ENCODE results near the gene IQCH. TPM values are rescaled to one million over a fixed set of nuclear protein-coding genes. Genes with fewer than 3 reads are reported as not detected.

The IQCH gene
- total RNA-seq, 4 donors from 2014 or later: 0.27 to 4.6 (median 1.1) TPM; not detected in 1

DNA sequence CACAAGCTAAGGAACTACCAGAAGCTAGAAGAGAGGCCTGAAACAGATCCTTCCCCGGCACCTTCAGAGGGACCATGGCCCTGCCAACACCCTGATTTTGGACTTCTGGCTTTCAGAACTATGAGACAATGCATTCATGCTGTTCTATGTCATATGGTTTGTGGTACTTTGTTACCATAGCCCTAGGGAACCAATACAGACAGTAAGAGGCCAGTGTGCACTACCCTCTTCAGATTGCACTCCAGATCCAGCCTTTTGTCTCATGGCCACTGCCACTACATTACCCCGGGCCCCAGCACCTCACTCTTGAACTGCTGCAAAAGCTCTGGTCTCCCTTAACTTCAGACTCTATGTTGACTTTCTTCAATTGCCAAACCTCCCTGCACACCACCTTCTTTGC, 24.1 kb upstream of the IQCH start:
- H3K9me3 ChIP-seq: no peaks in the 10 kb centered on the region
- WGBS, 2 donors (ENCODE audit: low coverage in 1 of 2): 93 to 100% methylated on average over 1 to 2 of the region's 2 CpGs
- no peak for ATAC-seq
- no peaks in the 10 kb centered on the region for H3K27me3 ChIP-seq
- no peak overlapping the region for H3K27ac ChIP-seq
- no peaks in the 10 kb centered on the region for H3K4me1 ChIP-seq
- H3K36me3 ChIP-seq: peaks cover 2 to 51% of the 10 kb centered on the region in 2 donors
- H3K4me3 ChIP-seq: no peak overlapping the region
- TF ChIP-seq POLR2AphosphoS5 (IDR thresholded peaks at IDR 0.05): no peak

DNA sequence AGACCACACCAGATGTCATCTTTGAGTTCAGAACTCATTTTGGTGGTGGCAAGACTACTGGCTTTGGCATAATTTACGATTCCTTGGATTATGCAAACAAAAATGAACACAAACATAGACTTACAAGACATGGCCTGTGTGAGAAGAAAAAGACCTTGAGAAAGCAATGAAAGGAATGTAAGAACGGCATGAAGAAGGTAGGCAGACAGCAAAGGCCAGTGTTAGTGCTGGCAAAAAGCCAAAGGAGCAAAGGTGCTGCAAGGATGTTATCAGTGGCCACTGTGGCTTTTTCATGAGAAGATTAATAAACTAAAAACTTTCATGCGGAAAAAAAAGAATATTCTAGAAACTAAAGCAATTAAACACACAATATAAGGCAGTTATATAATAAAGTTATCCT, 22.0 kb upstream of the IQCH start:
- Histone ChIP-seq H3K9me3 (no peaks in the 10 kb centered on the region), H3K4me3 (no peak overlapping the region), H3K27me3 (no peaks in the 10 kb centered on the region), H3K27ac (no peak overlapping the region), H3K4me1 (no peaks in the 10 kb centered on the region), H3K36me3 (peaks cover 2 to 60% of the 10 kb centered on the region in 2 donors)
- TF ChIP-seq POLR2AphosphoS5 (IDR thresholded peaks at IDR 0.05) (no peak), EP300 (IDR thresholded peaks at IDR 0.05) (no peak), POLR2A (IDR thresholded peaks at IDR 0.05) (no peak)
- TF ChIP-seq, protein P1, sequence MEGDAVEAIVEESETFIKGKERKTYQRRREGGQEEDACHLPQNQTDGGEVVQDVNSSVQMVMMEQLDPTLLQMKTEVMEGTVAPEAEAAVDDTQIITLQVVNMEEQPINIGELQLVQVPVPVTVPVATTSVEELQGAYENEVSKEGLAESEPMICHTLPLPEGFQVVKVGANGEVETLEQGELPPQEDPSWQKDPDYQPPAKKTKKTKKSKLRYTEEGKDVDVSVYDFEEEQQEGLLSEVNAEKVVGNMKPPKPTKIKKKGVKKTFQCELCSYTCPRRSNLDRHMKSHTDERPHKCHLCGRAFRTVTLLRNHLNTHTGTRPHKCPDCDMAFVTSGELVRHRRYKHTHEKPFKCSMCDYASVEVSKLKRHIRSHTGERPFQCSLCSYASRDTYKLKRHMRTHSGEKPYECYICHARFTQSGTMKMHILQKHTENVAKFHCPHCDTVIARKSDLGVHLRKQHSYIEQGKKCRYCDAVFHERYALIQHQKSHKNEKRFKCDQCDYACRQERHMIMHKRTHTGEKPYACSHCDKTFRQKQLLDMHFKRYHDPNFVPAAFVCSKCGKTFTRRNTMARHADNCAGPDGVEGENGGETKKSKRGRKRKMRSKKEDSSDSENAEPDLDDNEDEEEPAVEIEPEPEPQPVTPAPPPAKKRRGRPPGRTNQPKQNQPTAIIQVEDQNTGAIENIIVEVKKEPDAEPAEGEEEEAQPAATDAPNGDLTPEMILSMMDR (IDR thresholded peaks at IDR 0.05): no peak
- 83 to 86% methylated on average over 2 to 3 of the region's 3 CpGs for WGBS, 2 donors (ENCODE audit: low coverage in 1 of 2)
- ATAC-seq: no peak

DNA sequence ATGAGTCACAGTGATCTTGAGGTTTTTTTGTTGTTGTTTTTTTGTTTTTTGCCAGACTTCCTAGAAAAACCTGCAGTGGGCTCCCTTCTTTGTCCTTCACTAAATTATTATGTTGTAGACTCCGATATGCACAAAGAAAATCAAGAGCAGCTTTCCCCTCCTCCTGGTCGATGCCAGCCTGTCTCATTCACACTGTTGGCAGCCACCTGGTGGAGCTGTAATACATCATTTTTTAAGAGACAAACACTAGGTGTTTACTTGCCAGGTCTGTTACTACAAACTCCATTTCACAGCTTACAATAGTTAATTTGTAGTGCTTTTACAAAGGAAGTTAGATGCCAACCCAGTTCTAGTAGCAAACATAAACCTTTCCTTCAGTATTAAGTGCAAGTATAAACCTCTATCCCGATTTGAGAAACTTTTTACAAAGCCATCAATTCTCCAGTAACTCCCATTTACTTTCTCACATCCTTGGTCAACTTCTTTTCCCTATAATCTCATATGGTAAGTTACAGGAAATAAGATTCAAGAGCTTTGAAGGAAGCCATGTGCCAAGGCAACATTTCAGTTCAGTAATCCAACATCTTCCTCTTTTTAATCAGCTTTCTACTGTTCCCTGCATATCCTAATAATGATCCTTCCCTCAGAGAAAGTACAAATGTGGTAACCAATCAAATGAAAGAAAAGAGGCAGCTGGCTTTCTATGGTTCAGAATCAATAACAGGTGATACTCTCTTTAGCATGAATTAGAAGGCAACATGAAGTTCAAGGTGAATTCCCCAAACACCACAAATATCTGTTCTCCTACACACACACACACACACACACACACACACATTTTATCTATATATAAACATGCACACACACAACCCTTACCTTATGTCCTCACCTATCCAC, 14.1 kb upstream of the IQCH start:
- 36 to 54% methylated on average over 3 of the region's 3 CpGs for WGBS, 2 donors (ENCODE audit: low coverage in 1 of 2)
- H3K36me3 ChIP-seq: peaks cover 0 to 9% of the 10 kb centered on the region in 2 donors
- no peaks in the 10 kb centered on the region for H3K9me3 ChIP-seq
- no peak overlapping the region for H3K4me3 ChIP-seq
- no peak for TF ChIP-seq EP300 (IDR thresholded peaks at IDR 0.05)
- TF ChIP-seq, protein P1 (IDR thresholded peaks at IDR 0.05): no peak
- TF ChIP-seq POLR2A (IDR thresholded peaks at IDR 0.05): no peak
- no peak for TF ChIP-seq POLR2AphosphoS5 (IDR thresholded peaks at IDR 0.05)
- no peak overlapping the region for H3K27ac ChIP-seq
- peaks cover 0 to 28% (median 8%) of the 10 kb centered on the region in 3 donors for H3K4me1 ChIP-seq
- no peak for ATAC-seq
- H3K27me3 ChIP-seq: no peaks in the 10 kb centered on the region

DNA sequence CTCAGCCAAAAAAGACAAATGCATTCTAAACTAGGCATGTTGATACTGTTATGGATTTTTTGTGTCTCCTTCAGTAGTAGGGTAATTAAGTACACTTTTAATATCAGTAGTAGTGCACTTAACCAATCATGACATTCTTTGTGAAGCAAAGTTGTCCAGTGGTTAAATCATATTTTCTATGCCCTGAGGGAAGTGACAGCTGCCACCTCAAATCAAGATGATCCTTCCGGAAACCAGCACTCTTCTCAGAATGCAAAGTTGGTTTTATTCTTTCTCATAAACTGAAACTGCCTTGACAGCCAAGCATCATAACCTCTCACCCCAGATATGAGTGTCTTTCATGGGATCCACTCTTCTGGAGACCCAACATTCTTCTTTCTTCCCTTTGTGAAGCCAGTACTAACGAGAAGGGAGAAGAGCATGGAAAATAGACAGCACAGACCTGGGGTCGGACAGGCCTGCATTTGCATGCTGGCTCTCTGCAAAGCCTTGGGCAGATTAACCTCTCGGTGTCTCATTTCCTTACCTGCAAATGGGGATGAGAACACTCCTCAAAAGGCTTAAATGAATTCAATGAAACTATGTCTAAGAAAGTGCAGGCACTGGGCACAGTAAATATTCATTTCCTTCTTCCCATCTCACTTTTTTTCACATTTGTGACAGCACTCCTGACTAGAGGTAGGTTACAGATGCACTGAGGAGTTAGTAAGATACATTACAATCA, 13.3 kb upstream of the IQCH start:
- peaks cover 0 to 28% (median 8%) of the 10 kb centered on the region in 3 donors for H3K4me1 ChIP-seq
- no peaks in the 10 kb centered on the region for H3K27me3 ChIP-seq
- no peak overlapping the region for H3K4me3 ChIP-seq
- H3K27ac ChIP-seq: no peak overlapping the region
- peaks cover 0 to 10% of the 10 kb centered on the region in 2 donors for H3K36me3 ChIP-seq
- no peak for ATAC-seq
- WGBS, 2 donors (ENCODE audit: low coverage in 1 of 2): 91% methylated on average over 3 to 4 of the region's 4 CpGs
- no peaks in the 10 kb centered on the region for H3K9me3 ChIP-seq
- TF ChIP-seq, protein P1 (IDR thresholded peaks at IDR 0.05): no peak
- TF ChIP-seq POLR2AphosphoS5 (IDR thresholded peaks at IDR 0.05): no peak
- TF ChIP-seq POLR2A (IDR thresholded peaks at IDR 0.05): no peak
- no peak for TF ChIP-seq EP300 (IDR thresholded peaks at IDR 0.05)

DNA sequence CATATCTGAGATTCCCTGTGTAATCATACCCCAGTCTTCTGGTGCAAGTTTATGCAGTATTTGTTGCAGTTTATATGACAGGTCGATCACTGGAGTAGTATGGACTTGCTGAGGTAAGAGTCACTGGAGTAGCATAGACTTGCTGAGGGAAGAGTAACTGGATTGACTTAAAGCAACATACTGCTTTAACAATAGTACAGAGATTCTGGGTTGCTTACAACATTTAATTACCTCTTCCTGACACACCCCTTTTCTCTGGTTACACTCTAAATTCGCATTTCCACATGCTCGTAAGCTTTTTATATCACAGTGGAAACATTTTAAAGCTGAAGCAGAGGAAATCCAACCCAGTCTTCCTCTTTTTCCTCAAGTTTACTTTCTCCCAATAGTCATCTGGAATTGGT, 11.9 kb upstream of the IQCH start:
- H3K27ac ChIP-seq: no peak overlapping the region
- peaks cover 0 to 28% (median 8%) of the 10 kb centered on the region in 3 donors for H3K4me1 ChIP-seq
- H3K36me3 ChIP-seq: peaks cover 0 to 15% of the 10 kb centered on the region in 2 donors
- H3K4me3 ChIP-seq: no peak overlapping the region
- no peaks in the 10 kb centered on the region for H3K9me3 ChIP-seq
- ATAC-seq: no peak
- WGBS, 2 donors (ENCODE audit: low coverage in 1 of 2): 64 to 79% methylated on average over 2 to 3 of the region's 3 CpGs
- no peaks in the 10 kb centered on the region for H3K27me3 ChIP-seq
- no peak for TF ChIP-seq POLR2AphosphoS5 (IDR thresholded peaks at IDR 0.05)
- no peak for TF ChIP-seq POLR2A (IDR thresholded peaks at IDR 0.05)
- TF ChIP-seq EP300 (IDR thresholded peaks at IDR 0.05): no peak
- TF ChIP-seq, protein P1 (IDR thresholded peaks at IDR 0.05): no peak
